Esophagus muscularis mucosa (tissue), 4 donors: ENCODE measurements around the gene WTAP. TPM values are rescaled to one million over a fixed set of nuclear protein-coding genes. Genes with fewer than 3 reads are reported as not detected.
"Not testable (repeated sequence)": the region's sequence is repeated elsewhere in the genome, so short reads cannot be mapped to it uniquely, and the experiment has no call there.

Source experiments
- DNase-seq: peaks from one replicate; pipeline ENCODE4 v3.0.0-alpha.2; 2017; ENCODE audit errors: extremely low spot score
- H3K27ac ChIP-seq, 4 donors: fragments of 200-600 bp; sonication (generic); replicated peaks in 1 of 4; 1 replicate in 3 of 4; 2 replicates in 1 of 4; pipeline ENCODE4 v1.5.1; 2016 to 2019; ENCODE audit warnings: mild to moderate bottlenecking in 1 of 4
- H3K27me3 ChIP-seq, 4 donors: fragments of 200-600 bp; sonication (generic); one replicate each; pipeline versions ENCODE4 v1.5.1 to v1.6.0; 2016 to 2019
- H3K36me3 ChIP-seq, 4 donors: fragments of 200-600 bp; sonication (generic); one replicate each; pipeline ENCODE4 v1.5.1; 2016 to 2019
- H3K4me1 ChIP-seq, 4 donors: fragments of 200-600 bp; sonication (generic); one replicate each; pipeline ENCODE4 v1.5.1; 2016 to 2019
- H3K4me3 ChIP-seq, 4 donors: fragments of 200-600 bp; sonication (generic); 1 replicate in 2 of 4; 2 replicates in 2 of 4; pipeline ENCODE4 v1.5.1; 2016 to 2019; ENCODE audit warnings: mild to moderate bottlenecking in 4 of 4, moderate library complexity in 1 of 4
- H3K9me3 ChIP-seq, 4 donors: fragments of 200-600 bp; sonication (generic); 1 replicate in 3 of 4; 2 replicates in 1 of 4; pipeline ENCODE4 v1.5.1; 2016 to 2019
- EP300 ChIP-seq: sonication (generic); formaldehyde crosslinking; IDR thresholded peaks from one replicate; pipeline ENCODE4 v1.6.1; 2017; ENCODE audit warnings: antibody characterized with exemption
- POLR2A ChIP-seq: fragments of 450-650 bp; IDR thresholded peaks from one replicate; pipeline ENCODE4 v1.6.1; 2017; ENCODE audit warnings: antibody characterized with exemption, moderate library complexity, mild to moderate bottlenecking, low read depth
- POLR2AphosphoS5 ChIP-seq, 2 donors: sonication (generic); formaldehyde crosslinking; IDR thresholded peaks; one replicate each; pipeline ENCODE4 v1.6.1; 2017; ENCODE audit warnings: antibody characterized with exemption in 2 of 2
- WGBS: methylation state at CpG from one replicate; pipeline ENCODE4 v1.1.5; 2018; 5-methylcytosine and 5-hydroxymethylcytosine counted together
- intact Hi-C: fragments of 100-400 bp; cut with DNase I; formaldehyde crosslinking; loops from one replicate; pipeline ENCODE4 v1.15.1; 2023
- total RNA-seq, 4 donors: library from RNA; depleted of rRNA; stranded (reverse); fragments of >200 nt; gene quantifications; one replicate each; pipeline versions ENCODE4 v1.1.0 to v1.2.1, GENCODE V29; 2016
- TF ChIP-seq, protein P1 (sequence below), 3 experiments: fragments of 200-600 bp in 2 of 3; fragments of 450-650 bp in 1 of 3; sonication (generic) in 2 of 3; IDR thresholded peaks; one replicate each; pipeline ENCODE4 v1.5.1; 2017 to 2019; ENCODE audit warnings: antibody characterized with exemption in 3 of 3, mild to moderate bottlenecking in 2 of 3, moderate library complexity in 1 of 3

The WTAP gene
- total RNA-seq, 4 donors from 2014 or later: 62.7 to 96.9 (median 75.3) TPM

- Histone ChIP-seq H3K4me3 (no peak overlapping the region), H3K9me3 (no peaks in the 10 kb centered on the region), H3K27ac (peak overlapping the region in 1 of 4 donors; percentile 0), H3K36me3 (peaks cover 7 to 50% (median 29%) of the 10 kb centered on the region in 4 donors), H3K4me1 (peaks cover 32 to 100% (median 91%) of the 10 kb centered on the region in 4 donors), H3K27me3 (no peaks in the 10 kb centered on the region)
- 87% methylated on average over 7 of the region's 7 CpGs for WGBS
- intact Hi-C loops: no loop called here
- TF ChIP-seq POLR2A: no peak
- DNase-seq: no peak
These were observed 9.6 kb downstream of the WTAP start for GRCh38 chr6:159736908-159737307.

GRCh38 chr6:159739341-159739740 lies 12.0 kb downstream of the WTAP start:
- TF ChIP-seq POLR2AphosphoS5 (IDR thresholded peaks at IDR 0.05) (no peak), POLR2A (no peak), EP300 (no peak)
- TF ChIP-seq, protein P1, sequence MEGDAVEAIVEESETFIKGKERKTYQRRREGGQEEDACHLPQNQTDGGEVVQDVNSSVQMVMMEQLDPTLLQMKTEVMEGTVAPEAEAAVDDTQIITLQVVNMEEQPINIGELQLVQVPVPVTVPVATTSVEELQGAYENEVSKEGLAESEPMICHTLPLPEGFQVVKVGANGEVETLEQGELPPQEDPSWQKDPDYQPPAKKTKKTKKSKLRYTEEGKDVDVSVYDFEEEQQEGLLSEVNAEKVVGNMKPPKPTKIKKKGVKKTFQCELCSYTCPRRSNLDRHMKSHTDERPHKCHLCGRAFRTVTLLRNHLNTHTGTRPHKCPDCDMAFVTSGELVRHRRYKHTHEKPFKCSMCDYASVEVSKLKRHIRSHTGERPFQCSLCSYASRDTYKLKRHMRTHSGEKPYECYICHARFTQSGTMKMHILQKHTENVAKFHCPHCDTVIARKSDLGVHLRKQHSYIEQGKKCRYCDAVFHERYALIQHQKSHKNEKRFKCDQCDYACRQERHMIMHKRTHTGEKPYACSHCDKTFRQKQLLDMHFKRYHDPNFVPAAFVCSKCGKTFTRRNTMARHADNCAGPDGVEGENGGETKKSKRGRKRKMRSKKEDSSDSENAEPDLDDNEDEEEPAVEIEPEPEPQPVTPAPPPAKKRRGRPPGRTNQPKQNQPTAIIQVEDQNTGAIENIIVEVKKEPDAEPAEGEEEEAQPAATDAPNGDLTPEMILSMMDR (IDR thresholded peaks at IDR 0.05): no peak
- DNase-seq: no peak
- Histone ChIP-seq H3K36me3 (peaks cover 26 to 75% (median 53%) of the 10 kb centered on the region in 4 donors), H3K9me3 (no peaks in the 10 kb centered on the region), H3K4me1 (peaks cover 27 to 88% (median 71%) of the 10 kb centered on the region in 4 donors), H3K4me3 (no peak overlapping the region), H3K27ac (peak overlapping the region in 2 of 4 donors; percentile 63 to 68), H3K27me3 (no peaks in the 10 kb centered on the region)
- intact Hi-C loops: no loop called here
- WGBS: 73% methylated on average over 3 of the region's 3 CpGs

DNA sequence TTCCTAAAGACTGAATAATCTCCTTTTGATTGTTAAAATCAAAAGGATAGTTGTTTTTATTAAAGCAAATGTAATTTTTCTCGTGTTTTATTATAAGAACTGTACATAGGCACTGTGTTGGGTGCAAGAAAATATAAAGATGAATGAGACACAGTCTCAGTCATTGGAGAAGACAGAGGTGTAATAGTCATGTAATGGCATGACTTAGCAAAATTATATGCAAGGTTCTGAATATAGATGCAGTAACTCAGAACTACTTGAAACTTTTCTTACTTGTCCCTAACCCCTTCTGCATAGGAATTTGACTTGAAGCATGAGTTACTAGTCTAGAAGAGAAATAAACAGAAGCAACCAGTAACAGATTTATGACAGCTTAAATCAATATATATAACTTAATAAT lies 14.9 kb downstream of the WTAP start:
- H3K36me3 ChIP-seq: peaks cover 44 to 99% (median 78%) of the 10 kb centered on the region in 4 donors
- H3K4me1 ChIP-seq: peaks cover 12 to 60% (median 45%) of the 10 kb centered on the region in 4 donors
- H3K4me3 ChIP-seq: no peak overlapping the region
- no peaks in the 10 kb centered on the region for H3K9me3 ChIP-seq
- 79% methylated on average over 1 of the region's 1 CpG for WGBS
- TF ChIP-seq POLR2A (no peak), EP300 (no peak), POLR2AphosphoS5 (IDR thresholded peaks at IDR 0.05) (no peak)
- TF ChIP-seq, protein P1 (IDR thresholded peaks at IDR 0.05): no peak
- intact Hi-C loops: no loop called here
- peak overlapping the region in 2 of 4 donors; percentile 63 to 68 for H3K27ac ChIP-seq
- DNase-seq: no peak
- no peaks in the 10 kb centered on the region for H3K27me3 ChIP-seq

- DNase-seq: no peak
- TF ChIP-seq POLR2A (no peak), EP300 (no peak), POLR2AphosphoS5 (IDR thresholded peaks at IDR 0.05) (no peak)
- TF ChIP-seq, protein P1 (IDR thresholded peaks at IDR 0.05): no peak
- Histone ChIP-seq H3K36me3 (peaks cover 64 to 100% (median 90%) of the 10 kb centered on the region in 4 donors), H3K9me3 (no peaks in the 10 kb centered on the region), H3K4me1 (peaks cover 0 to 31% (median 17%) of the 10 kb centered on the region in 4 donors), H3K4me3 (no peak overlapping the region), H3K27ac (no peak overlapping the region), H3K27me3 (no peaks in the 10 kb centered on the region)
- WGBS: 78% methylated on average over 7 of the region's 7 CpGs
- intact Hi-C loops: no loop called here
These were observed 17.8 kb downstream of the WTAP start for GRCh38 chr6:159745081-159745480.

GRCh38 chr6:159746759-159747158 lies 19.5 kb downstream of the WTAP start:
- no peaks in the 10 kb centered on the region for H3K9me3 ChIP-seq
- peaks cover 0 to 14% (median 2%) of the 10 kb centered on the region in 4 donors for H3K4me1 ChIP-seq
- TF ChIP-seq, protein P1 (IDR thresholded peaks at IDR 0.05): no peak
- no peak for TF ChIP-seq POLR2AphosphoS5 (IDR thresholded peaks at IDR 0.05)
- TF ChIP-seq POLR2A: no peak
- no peak for TF ChIP-seq EP300
- H3K27ac ChIP-seq: no peak overlapping the region
- intact Hi-C loops: no loop called here
- DNase-seq: no peak
- WGBS: 76% methylated on average over 1 of the region's 1 CpG
- H3K36me3 ChIP-seq: peaks cover 59 to 98% (median 90%) of the 10 kb centered on the region in 4 donors
- H3K27me3 ChIP-seq: no peaks in the 10 kb centered on the region
- no peak overlapping the region for H3K4me3 ChIP-seq

GRCh38 chr6:159748127-159748526 lies 20.8 kb downstream of the WTAP start:
- H3K27ac ChIP-seq, DNase-seq, intact Hi-C loops, H3K27me3 ChIP-seq, H3K4me3 ChIP-seq, H3K4me1 ChIP-seq, H3K9me3 ChIP-seq: not testable (repeated sequence)
- WGBS: 79% methylated on average over 7 of the region's 7 CpGs
- peaks cover 53 to 97% (median 83%) of the 10 kb centered on the region in 4 donors for H3K36me3 ChIP-seq
